HepG2 (cell line): ENCODE data around the gene SPRYD3. TPM values are rescaled to one million over a fixed set of nuclear protein-coding genes. Genes with fewer than 3 reads are reported as not detected.
A peak's percentile ranks its signal among the peaks of the same experiment; 100 is the strongest.

Experiments used
- BCL3 ChIP-seq: sonication (generic); formaldehyde crosslinking; IDR thresholded peaks from 2 replicates; pipeline ENCODE4 v1.5.1; 2020; ENCODE audit warnings: mild to moderate bottlenecking, missing genetic modification reagents, moderate library complexity
- CAMTA2 ChIP-seq: sonication (generic); formaldehyde crosslinking; IDR thresholded peaks from 2 replicates; pipeline ENCODE4 v1.4.0; 2020; ENCODE audit warnings: mild to moderate bottlenecking, missing genetic modification reagents, borderline replicate concordance
- KAT7 ChIP-seq: IDR thresholded peaks from 2 replicates; pipeline ENCODE4 v1.6.1; 2018; ENCODE audit warnings: borderline replicate concordance, missing compliant biosample characterization
- KIAA2018 ChIP-seq: sonication (generic); formaldehyde crosslinking; IDR thresholded peaks from 2 replicates; pipeline ENCODE4 v1.5.0; 2020; ENCODE audit warnings: mild to moderate bottlenecking, missing genetic modification reagents, borderline replicate concordance
- PAF1 ChIP-seq: IDR thresholded peaks from 2 replicates; pipeline ENCODE4 v1.6.1; 2016; ENCODE audit warnings: missing genetic modification reagents, missing compliant biosample characterization
- POGK ChIP-seq: sonication (generic); formaldehyde crosslinking; conservative IDR thresholded peaks from 2 replicates; pipeline ENCODE4 v1.8.0; 2022; ENCODE audit warnings: mild to moderate bottlenecking, moderate library complexity, missing genetic modification reagents
- SUZ12 ChIP-seq: fragments of 150-350 bp; IDR thresholded peaks from 2 replicates; pipeline ENCODE4 v1.6.1; 2014; ENCODE audit warnings: low read depth, low read length
- TAF1 ChIP-seq: sonication (generic); formaldehyde crosslinking; IDR thresholded peaks from 2 replicates; pipeline ENCODE4 v1.4.0; 2020; ENCODE audit warnings: missing genetic modification reagents
- TCF7 ChIP-seq: sonication (generic); IDR thresholded peaks from 2 replicates; pipeline ENCODE4 v1.6.1; 2016; ENCODE audit warnings: antibody characterized with exemption, low read depth
- TFDP1 ChIP-seq: IDR thresholded peaks from 2 replicates; pipeline ENCODE4 v1.6.1; 2016; ENCODE audit warnings: missing compliant biosample characterization, missing genetic modification reagents, borderline replicate concordance
- TMF1 ChIP-seq: sonication (generic); formaldehyde crosslinking; IDR thresholded peaks from 2 replicates; pipeline ENCODE4 v1.8.1; 2022; ENCODE audit warnings: low read depth, missing genetic modification reagents
- ZNF17 ChIP-seq: sonication (generic); formaldehyde crosslinking; IDR thresholded peaks from 2 replicates; pipeline ENCODE4 v1.5.0; 2020; ENCODE audit warnings: mild to moderate bottlenecking, missing genetic modification reagents
- ZNF503 ChIP-seq: sonication (generic); formaldehyde crosslinking; IDR thresholded peaks from 2 replicates; pipeline ENCODE4 v1.4.0; 2020; ENCODE audit warnings: missing genetic modification reagents
- polyA plus RNA-seq, 8 experiments: library from polyadenylated mRNA; depleted of rRNA in 3 of 8; stranded (reverse) in 7 of 8; unstranded in 1 of 8; fragments of >200 nt; fragmentation: Illumina TruSeq in 4 of 8; extraction: Trizol in 4 of 8; gene quantifications; 2 replicates each; pipeline versions ENCODE4 v1.2.1 to v1.2.3, GENCODE V29; 2011 to 2016; ENCODE audit warnings: low read depth in 4 of 8, missing spikeins in 1 of 8, mixed read lengths in 1 of 8; ENCODE audit not compliant: insufficient read depth in 1 of 8
- total RNA-seq, 5 experiments: library from RNA; depleted of rRNA; stranded (reverse); fragments of >200 nt; fragmentation: Illumina TruSeq; extraction: Trizol; gene quantifications; 2 replicates each; pipeline ENCODE4 v1.2.3, GENCODE V29; 2016; ENCODE audit warnings: low read depth in 1 of 5

The SPRYD3 gene
- total and polyA plus RNA-seq, 2 of the 13 experiments (the other 11 are each of a cell fraction or from before 2014, with no cell fraction given): 9.0 to 9.2 TPM

- TF ChIP-seq KIAA2018 (CRISPR knock-in tag) (no peak), BCL3 (CRISPR knock-in tag) (peak; percentile 76), KAT7 (CRISPR knock-in tag) (no peak; the same call in 1 of the 2 replicates), PAF1 (no peak), SUZ12 (no peak), TAF1 (CRISPR knock-in tag) (peak; percentile 91), ZNF17 (CRISPR knock-in tag) (no peak), ZNF503 (CRISPR knock-in tag) (0 out of 2 replicates have a peak, but pooled peaks have one; percentile 21), TCF7 (no peak), TFDP1 (CRISPR knock-in tag) (peak; percentile 70; the same call in 1 of the 2 replicates), TMF1 (CRISPR knock-in tag) (peak; percentile 59; the same call in 1 of the 2 replicates), CAMTA2 (CRISPR knock-in tag) (0 out of 2 replicates have a peak, but pooled peaks have one; percentile 3), POGK (CRISPR knock-in tag) (peak; percentile 87)
These were observed at the start of gene SPRYD3 (continued) for GRCh38 chr12:53079226-53080117.
